IMR-90 (cell line): Measurements from ENCODE around the gene FLRT1. TPM values are rescaled to one million over a fixed set of nuclear protein-coding genes. Genes with fewer than 3 reads are reported as not detected.

Experiments
- ATAC-seq: fragments of 200-7000 bp; cut with Tn5 transposase; 2 replicates; pipeline ENCODE4 v1.9.1; 2020; ENCODE audit warnings: low read depth, mild to moderate bottlenecking, moderate library complexity
- BruUV-seq: library from RNA; stranded (reverse); fragments of 400-500 nt; replicated peaks from 2 replicates; lab custom pipeline; 2021; lab: Mats Ljungman, UMichigan
- CTCF ChIA-PET: fragments of 300-600 bp; formaldehyde crosslinking; extraction: SDS; loops from one replicate; lab custom pipeline; 2021; ENCODE audit warnings: antibody characterized with exemption; lab: Yijun Ruan, JAX
- POLR2A ChIA-PET: fragments of 300-600 bp; sonication (Branson Sonifier 250); formaldehyde crosslinking; loops from one replicate; lab custom pipeline; 2022; ENCODE audit warnings: antibody characterized with exemption; ENCODE audit not compliant: unreplicated experiment; lab: Charles Lee
- DNase-seq: peaks from one replicate; pipeline ENCODE4 v3.0.0; 2013
- H2AFZ ChIP-seq: replicated peaks from 2 replicates; pipeline ENCODE3; 2013; ENCODE audit warnings: low read length, mild to moderate bottlenecking; ENCODE audit not compliant: poor library complexity
- H2AK5ac ChIP-seq: 2 replicates; pipeline ENCODE4 v1.6.1; 2013; ENCODE audit warnings: low read depth, low read length, inconsistent platforms
- H2AK9ac ChIP-seq: replicated peaks from 2 replicates; pipeline ENCODE3; 2013; ENCODE audit warnings: mild to moderate bottlenecking, low read depth, low read length, moderate library complexity; ENCODE audit not compliant: poor library complexity
- H2BK120ac ChIP-seq: 2 replicates; pipeline ENCODE4 v1.6.1; 2013; ENCODE audit warnings: low read depth, low read length, inconsistent platforms
- H2BK15ac ChIP-seq: 3 replicates; pipeline ENCODE4 v1.6.1; 2013; ENCODE audit warnings: low read depth, low read length, inconsistent platforms
- H2BK20ac ChIP-seq: 2 replicates; pipeline ENCODE4 v1.6.1; 2013; ENCODE audit warnings: low read depth, mild to moderate bottlenecking, inconsistent platforms, low read length, moderate library complexity
- H2BK5ac ChIP-seq: 2 replicates; pipeline ENCODE4 v1.6.1; 2013; ENCODE audit warnings: mild to moderate bottlenecking, low read depth, low read length, inconsistent platforms; ENCODE audit not compliant: poor library complexity, severe bottlenecking
- H3K14ac ChIP-seq: replicated peaks from 2 replicates; pipeline ENCODE4 v1.6.1; 2013; ENCODE audit warnings: low read depth, low read length, inconsistent platforms
- H3K18ac ChIP-seq: 2 replicates; pipeline ENCODE4 v1.6.1; 2013; ENCODE audit warnings: low read depth, low read length, control low read depth
- H3K23ac ChIP-seq: 2 replicates; pipeline ENCODE4 v1.6.1; 2013; ENCODE audit warnings: low read depth, low read length, inconsistent platforms
- H3K27ac ChIP-seq: 2 replicates; pipeline ENCODE4 v1.5.1; 2013; ENCODE audit warnings: mild to moderate bottlenecking, control low read depth, low read length; ENCODE audit not compliant: insufficient read depth
- H3K27me3 ChIP-seq: 2 replicates; pipeline ENCODE4 v1.6.1; 2013; ENCODE audit warnings: low read length; ENCODE audit not compliant: control insufficient read depth, insufficient read depth
- H3K36me3 ChIP-seq: 2 replicates; pipeline ENCODE4 v1.6.1; 2013; ENCODE audit warnings: low read length, mixed read lengths; ENCODE audit not compliant: control insufficient read depth, insufficient read depth
- H3K4ac ChIP-seq: 2 replicates; pipeline ENCODE4 v1.6.1; 2013; ENCODE audit warnings: low read depth, low read length, inconsistent platforms
- H3K4me1 ChIP-seq: 2 replicates; pipeline ENCODE4 v1.6.1; 2013; ENCODE audit warnings: low read length, mixed read lengths; ENCODE audit not compliant: control insufficient read depth, insufficient read depth
- H3K4me2 ChIP-seq: 2 replicates; pipeline ENCODE4 v1.6.1; 2013; ENCODE audit warnings: low read depth, mild to moderate bottlenecking, control low read depth, low read length, moderate library complexity
- H3K4me3 ChIP-seq: 2 replicates; pipeline ENCODE4 v1.5.1; 2013; ENCODE audit warnings: low read depth, mild to moderate bottlenecking, control low read depth, low read length, moderate library complexity; ENCODE audit not compliant: insufficient read depth
- H3K56ac ChIP-seq: 2 replicates; pipeline ENCODE4 v1.6.1; 2013; ENCODE audit warnings: low read length, inconsistent platforms; ENCODE audit not compliant: insufficient read depth; ENCODE audit errors: extremely low read depth
- H3K79me1 ChIP-seq, 2 experiments: 2 replicates each; pipeline ENCODE4 v1.6.1; 2013; ENCODE audit warnings: low read length in 2 of 2, inconsistent platforms in 1 of 2, low read depth in 1 of 2
- H3K9ac ChIP-seq: 2 replicates; pipeline ENCODE4 v1.6.1; 2013; ENCODE audit warnings: low read depth, low read length, control low read depth
- H3K9me1 ChIP-seq: 2 replicates; pipeline ENCODE4 v1.6.1; 2013; ENCODE audit warnings: low read length, inconsistent platforms; ENCODE audit not compliant: insufficient read depth
- H3K9me3 ChIP-seq: 2 replicates; pipeline ENCODE4 v1.6.1; 2013; ENCODE audit warnings: low read length; ENCODE audit not compliant: control insufficient read depth, insufficient read depth
- H4K20me1 ChIP-seq: 2 replicates; pipeline ENCODE4 v1.6.1; 2013; ENCODE audit warnings: low read length, inconsistent platforms; ENCODE audit not compliant: insufficient read depth
- H4K5ac ChIP-seq: 2 replicates; pipeline ENCODE4 v1.6.1; 2013; ENCODE audit warnings: mild to moderate bottlenecking, low read depth, low read length, control low read depth
- H4K8ac ChIP-seq, 2 experiments: 2 replicates each; pipeline ENCODE4 v1.6.1; 2013; ENCODE audit warnings: low read depth in 2 of 2, low read length in 2 of 2, control low read depth in 1 of 2, inconsistent platforms in 1 of 2
- H4K91ac ChIP-seq: 2 replicates; pipeline ENCODE4 v1.6.1; 2013; ENCODE audit warnings: low read depth, low read length, inconsistent platforms; ENCODE audit not compliant: insufficient read depth
- CEBPB ChIP-seq: IDR thresholded peaks from 2 replicates; pipeline ENCODE4 v1.6.1; 2012; ENCODE audit warnings: low read depth, low read length, improper control_type of control experiment
- CHD1 ChIP-seq: IDR thresholded peaks from 2 replicates; pipeline ENCODE4 v1.6.1; 2012; ENCODE audit warnings: low read depth, low read length, improper control_type of control experiment
- CTCF ChIP-seq: conservative IDR thresholded peaks from 2 replicates; pipeline ENCODE4 v1.5.1; 2012; ENCODE audit warnings: mild to moderate bottlenecking, low read depth, low read length, improper control_type of control experiment
- ELK1 ChIP-seq: fragments of 150-350 bp; IDR thresholded peaks from 2 replicates; pipeline ENCODE4 v1.6.1; 2016; ENCODE audit warnings: low read depth, mild to moderate bottlenecking, low read length, moderate library complexity, borderline replicate concordance
- FOS ChIP-seq: fragments of 150-350 bp; IDR thresholded peaks from 2 replicates; pipeline ENCODE4 v1.6.1; 2016; ENCODE audit warnings: low read depth, low read length
- MAFK ChIP-seq: IDR thresholded peaks from 2 replicates; pipeline ENCODE4 v1.6.1; 2012; ENCODE audit warnings: low read depth, low read length, improper control_type of control experiment
- MAZ ChIP-seq: IDR thresholded peaks from 2 replicates; pipeline ENCODE4 v1.6.1; 2012; ENCODE audit warnings: low read depth, mild to moderate bottlenecking, low read length, improper control_type of control experiment, moderate library complexity, borderline replicate concordance
- MXI1 ChIP-seq: IDR thresholded peaks from 2 replicates; pipeline ENCODE4 v1.6.1; 2012; ENCODE audit warnings: low read depth, mild to moderate bottlenecking, low read length, moderate library complexity, borderline replicate concordance
- NFE2L2 ChIP-seq: fragments of 150-350 bp; IDR thresholded peaks from 2 replicates; pipeline ENCODE4 v1.6.1; 2016; ENCODE audit warnings: low read depth, mild to moderate bottlenecking, low read length
- POLR2A ChIP-seq: IDR thresholded peaks from 2 replicates; pipeline ENCODE4 v1.6.1; 2012; ENCODE audit warnings: mild to moderate bottlenecking, low read depth, low read length
- RAD21 ChIP-seq: IDR thresholded peaks from 2 replicates; pipeline ENCODE4 v1.6.1; 2012; ENCODE audit warnings: low read length, improper control_type of control experiment
- RCOR1 ChIP-seq: IDR thresholded peaks from 2 replicates; pipeline ENCODE4 v1.6.1; 2012; ENCODE audit warnings: mild to moderate bottlenecking, low read length, improper control_type of control experiment; ENCODE audit not compliant: insufficient replicate concordance
- RFX5 ChIP-seq: IDR thresholded peaks from 2 replicates; pipeline ENCODE4 v1.8.0; 2012; ENCODE audit warnings: low read depth, mild to moderate bottlenecking, low read length, moderate library complexity
- SMC3 ChIP-seq: fragments of 150-350 bp; IDR thresholded peaks from 2 replicates; pipeline ENCODE4 v1.6.1; 2016; ENCODE audit warnings: low read depth, mild to moderate bottlenecking, antibody characterized with exemption, low read length, moderate library complexity
- USF2 ChIP-seq: fragments of 150-350 bp; IDR thresholded peaks from 2 replicates; pipeline ENCODE4 v1.6.1; 2017; ENCODE audit warnings: mild to moderate bottlenecking, antibody characterized with exemption, low read length, low read depth
- WGBS, 2 experiments: methylation state at CpG; one replicate each; pipeline versions ENCODE4 v1.1.5 to v1.1.7; 2013; ENCODE audit warnings: missing lambda C conversion rate in 2 of 2; ENCODE audit not compliant: insufficient read length in 1 of 2; ENCODE audit errors: extremely low coverage in 2 of 2; 5-methylcytosine and 5-hydroxymethylcytosine counted together
- dilution Hi-C: fragments of 300-500 bp; cut with HindIII; formaldehyde crosslinking; loops from one replicate; pipeline ENCODE4 v1.14.3; 2018; ENCODE audit warnings: low sequenced_read_pairs; ENCODE audit not compliant: unreplicated experiment
- in situ Hi-C: fragments of 300-500 bp; cut with MboI; formaldehyde crosslinking; loops from 3 replicates; pipeline ENCODE4 v1.14.3; 2019; ENCODE audit warnings: low sequenced_read_pairs, inconsistent platforms, mixed read lengths
- intact Hi-C: fragments of 100-400 bp; cut with micrococcal nuclease; formaldehyde crosslinking; loops from 2 replicates; pipeline ENCODE4 v1.10.0; 2022
- polyA plus RNA-seq, 3 experiments: library from polyadenylated mRNA; depleted of rRNA; stranded (reverse); fragments of >200 nt; gene quantifications; 2 replicates each; pipeline ENCODE4 v1.2.3, GENCODE V29; 2012; ENCODE audit warnings: low replicate concordance in 1 of 3
- total RNA-seq: library from RNA; depleted of rRNA; stranded (reverse); fragments of >200 nt; gene quantifications from 2 replicates; pipeline ENCODE4 v1.2.3, GENCODE V29; 2012

Gene FLRT1
- total and polyA plus RNA-seq, 2 of the 4 experiments (the other 2 are of a cell fraction), result under 0.01 to 0.07 TPM

- Histone ChIP-seq H3K27me3 (no peaks in the 10 kb centered on the region), H2BK5ac (no peak overlapping the region), H4K8ac (no peak overlapping the region), H3K79me1 (peaks cover 17 to 43% of the 10 kb centered on the region in 2 experiments), H3K4me3 (no peak overlapping the region), H3K14ac (no peak overlapping the region), H3K9me3 (no peaks in the 10 kb centered on the region), H3K9ac (no peak overlapping the region), H3K23ac (no peak overlapping the region), H3K4ac (no peak overlapping the region), H2BK15ac (no peak overlapping the region), H3K36me3 (peaks cover 60% of the 10 kb centered on the region), H3K18ac (no peak overlapping the region), H2AK5ac (no peak overlapping the region), H4K20me1 (peaks cover 25% of the 10 kb centered on the region), H3K9me1 (no peaks in the 10 kb centered on the region; the same call in 1 of the 2 replicates), H2BK120ac (no peak overlapping the region), H3K4me1 (no peaks in the 10 kb centered on the region), H4K91ac (no peak overlapping the region), H4K5ac (no peak overlapping the region), H3K56ac (no peak overlapping the region), H2BK20ac (no peak overlapping the region), H2AFZ (no peak overlapping the region), H2AK9ac (no peak overlapping the region), H3K27ac (no peak overlapping the region), H3K4me2 (no peak overlapping the region)
- CTCF ChIA-PET, result no interaction called here
- WGBS, 2 experiments, result 100% methylated on average over 1 of the region's 6 CpGs; no CpG with 5 or more reads in 1 of the 2 experiments
- DNase-seq (no peak), ATAC-seq (no peak)
- in situ Hi-C loops, result loop anchor here (5.0 kb wide), 1 partner anchor 153 kb away; no protein-coding TSS in a partner anchor
- no peak for TF ChIP-seq SMC3
- TF ChIP-seq RAD21, result no peak
- TF ChIP-seq CTCF, result no peak
- TF ChIP-seq CHD1, result no peak
- no peak for TF ChIP-seq NFE2L2
- TF ChIP-seq MAFK, result no peak
- TF ChIP-seq CEBPB, result no peak
- no peak for TF ChIP-seq POLR2A
- TF ChIP-seq RFX5, result no peak
- TF ChIP-seq FOS, result no peak
- no peak for TF ChIP-seq MXI1
- TF ChIP-seq USF2, result no peak
- TF ChIP-seq RCOR1, result no peak
- no peak for TF ChIP-seq MAZ
- no peak for TF ChIP-seq ELK1
- intact Hi-C loops, result no loop called here
- dilution Hi-C loops, result no loop called here
- POLR2A ChIA-PET, result no interaction called here
- BruUV-seq, result no TSS peak
These were observed 41.7 kb upstream of the FLRT1 start for GRCh38 chr11:63993993-63994392.
